GM10847 (cell line): ENCODE measurements around the gene TGM4.

Experiments used
- POLR2A ChIP-seq: IDR thresholded peaks from 2 replicates; pipeline ENCODE4 v1.6.1; 2011; ENCODE audit not compliant: insufficient read length; ENCODE audit errors: extremely low read depth

Gene TGM4

DNA sequence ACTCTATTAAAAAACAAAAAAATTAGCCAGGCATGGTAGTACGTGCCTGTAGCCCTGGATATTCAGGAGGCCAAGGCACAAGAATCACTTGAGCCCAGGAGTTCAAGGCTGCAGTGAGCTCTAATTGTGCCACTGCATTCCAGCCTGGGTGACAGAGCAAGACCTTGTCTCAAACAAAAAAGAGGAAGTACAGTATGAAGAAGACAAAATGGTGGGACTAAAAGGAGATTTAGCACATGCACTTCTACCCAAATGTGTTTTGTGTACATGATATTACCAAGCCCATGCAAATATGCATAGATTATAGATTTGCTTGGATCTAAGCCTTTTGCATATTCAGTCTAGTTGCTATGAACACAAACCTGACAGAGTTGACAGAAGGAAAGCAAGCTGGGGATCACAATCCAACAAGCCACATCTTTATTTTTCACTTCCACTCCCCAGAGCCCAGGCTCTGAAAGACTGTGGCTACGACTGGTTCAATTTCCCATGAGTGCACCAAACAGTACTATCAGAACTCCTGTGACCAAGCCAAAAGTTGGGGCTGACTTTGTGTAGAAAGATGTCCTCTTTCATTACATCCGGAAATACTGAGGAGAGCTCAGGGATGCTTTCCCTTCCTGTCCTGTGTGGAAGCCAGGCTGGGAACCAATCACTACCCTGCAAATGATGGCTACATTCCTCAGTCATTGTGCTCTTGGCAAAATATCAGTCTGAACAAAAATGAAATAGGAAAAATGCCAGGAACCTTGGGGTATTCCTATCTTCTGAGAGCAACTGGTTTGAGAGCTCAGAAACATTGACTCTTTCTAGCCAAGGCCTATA lies 49.4 kb downstream of the TGM4 start:
- no peak for TF ChIP-seq POLR2A

DNA sequence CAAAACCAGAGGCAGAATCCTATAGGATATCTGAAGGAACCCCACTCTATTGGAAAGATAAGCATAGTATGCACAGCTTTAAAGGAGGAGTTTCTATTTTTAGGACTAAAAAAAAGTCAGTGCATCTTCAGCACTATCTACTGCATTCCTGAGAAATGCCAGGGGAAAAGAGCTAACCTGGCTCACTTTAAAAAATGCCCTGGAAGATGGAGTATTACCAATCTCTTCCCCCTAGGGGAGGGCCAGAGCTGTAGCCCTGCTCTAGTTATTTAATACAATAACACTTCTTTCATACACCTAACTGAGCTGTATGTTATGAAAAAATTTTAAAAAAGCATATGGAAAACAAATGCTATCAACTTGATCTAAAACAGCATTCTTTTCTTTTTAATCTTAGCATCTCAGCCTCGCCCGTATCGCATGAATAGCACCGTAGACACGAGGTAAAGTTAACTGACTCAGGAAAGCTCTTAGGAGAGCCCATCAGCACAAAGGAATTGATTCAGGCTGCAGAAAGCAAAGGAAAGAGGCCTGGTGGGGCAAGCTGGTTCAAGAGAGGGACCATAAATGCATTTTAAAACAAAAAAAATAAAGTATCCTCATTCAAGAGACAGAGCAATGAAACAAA lies 50.2 kb downstream of the TGM4 start:
- no peak for TF ChIP-seq POLR2A

GRCh38 chr3:44926172-44926571 lies 51.8 kb downstream of the TGM4 start:
- TF ChIP-seq POLR2A: no peak

DNA sequence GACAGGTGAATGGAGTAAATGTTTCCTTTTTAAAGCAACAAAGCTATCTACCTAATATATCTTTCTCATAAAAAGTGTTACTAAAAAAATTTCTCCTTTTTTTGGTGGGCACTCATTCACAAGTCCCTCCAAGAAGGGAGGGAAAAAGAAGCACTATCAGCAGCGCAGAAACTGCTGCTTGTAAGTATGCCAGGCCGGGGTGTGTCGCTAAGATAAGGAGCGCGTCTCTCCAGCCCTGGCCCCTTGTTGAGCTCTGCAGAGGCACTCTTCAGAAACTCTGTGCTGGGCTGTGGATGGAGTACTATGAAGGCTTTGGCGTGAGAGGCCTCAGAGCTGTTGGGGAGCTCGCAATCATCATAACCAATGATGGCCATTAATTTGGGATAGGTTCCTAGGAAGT lies 52.5 kb downstream of the TGM4 start:
- TF ChIP-seq POLR2A: no peak

DNA sequence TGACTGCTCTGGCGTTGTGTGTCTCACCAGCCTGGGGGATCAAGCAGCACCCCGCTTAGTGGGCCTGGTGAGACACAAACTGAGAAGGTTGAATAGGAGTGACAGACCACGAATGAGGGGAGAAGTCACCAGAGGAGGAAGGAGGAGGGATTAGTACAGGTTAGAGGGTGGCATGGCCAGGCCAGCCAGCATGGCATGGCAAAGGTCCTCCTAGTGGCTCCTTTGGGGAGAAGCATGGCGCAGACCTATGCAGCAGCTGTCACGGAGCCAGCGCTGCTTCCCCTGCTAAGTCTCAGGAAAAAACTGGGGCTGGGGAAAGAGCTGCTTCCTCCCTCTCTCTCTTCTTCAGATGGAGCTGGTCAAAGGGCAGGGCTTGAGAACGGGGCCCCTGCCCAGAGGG lies 53.0 kb downstream of the TGM4 start:
- no peak for TF ChIP-seq POLR2A

- no peak for TF ChIP-seq POLR2A
Observed at GRCh38 chr3:44929782-44930181, 55.4 kb downstream of the TGM4 start.

DNA sequence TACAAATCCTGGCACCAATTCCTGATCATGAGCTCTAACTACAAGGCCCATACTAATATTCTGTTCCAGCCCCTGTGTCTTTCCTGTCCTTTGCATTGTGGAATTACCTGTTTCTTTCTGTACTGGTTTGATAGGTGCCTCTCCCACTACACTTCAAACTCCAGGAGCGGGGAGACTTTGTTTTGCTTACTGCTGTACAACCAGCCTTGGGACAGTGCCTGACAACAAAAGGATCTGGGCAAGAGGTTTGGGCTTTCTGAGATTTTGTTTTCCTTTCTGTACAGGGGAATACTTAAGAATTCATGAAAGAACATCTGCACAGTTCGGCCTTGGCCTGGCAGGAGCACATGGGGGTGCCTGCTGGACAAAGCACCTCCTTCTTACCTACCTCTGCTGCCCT lies 56.5 kb downstream of the TGM4 start:
- no peak for TF ChIP-seq POLR2A

DNA sequence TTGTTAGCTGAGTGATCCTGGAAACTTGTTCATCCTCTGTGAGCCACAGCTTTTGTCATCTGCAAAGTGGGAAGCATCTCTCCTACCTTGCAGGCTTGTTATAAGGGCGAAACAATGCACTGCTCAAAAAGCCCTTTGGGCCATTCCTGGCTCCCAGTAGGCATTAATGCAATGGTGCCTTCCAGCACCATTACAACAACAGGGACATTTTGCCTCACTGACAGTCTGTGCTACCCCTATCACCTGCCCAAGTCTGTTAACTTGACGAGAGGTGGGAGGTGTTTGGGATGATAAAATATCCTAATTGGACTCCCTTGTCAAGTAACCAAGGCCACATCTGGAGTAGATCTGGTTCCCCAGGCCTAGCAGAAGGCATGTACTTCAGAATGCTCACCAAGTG lies 57.4 kb downstream of the TGM4 start:
- no peak for TF ChIP-seq POLR2A

- TF ChIP-seq POLR2A: no peak
Observed at GRCh38 chr3:44932271-44932670, 57.9 kb downstream of the TGM4 start.

DNA sequence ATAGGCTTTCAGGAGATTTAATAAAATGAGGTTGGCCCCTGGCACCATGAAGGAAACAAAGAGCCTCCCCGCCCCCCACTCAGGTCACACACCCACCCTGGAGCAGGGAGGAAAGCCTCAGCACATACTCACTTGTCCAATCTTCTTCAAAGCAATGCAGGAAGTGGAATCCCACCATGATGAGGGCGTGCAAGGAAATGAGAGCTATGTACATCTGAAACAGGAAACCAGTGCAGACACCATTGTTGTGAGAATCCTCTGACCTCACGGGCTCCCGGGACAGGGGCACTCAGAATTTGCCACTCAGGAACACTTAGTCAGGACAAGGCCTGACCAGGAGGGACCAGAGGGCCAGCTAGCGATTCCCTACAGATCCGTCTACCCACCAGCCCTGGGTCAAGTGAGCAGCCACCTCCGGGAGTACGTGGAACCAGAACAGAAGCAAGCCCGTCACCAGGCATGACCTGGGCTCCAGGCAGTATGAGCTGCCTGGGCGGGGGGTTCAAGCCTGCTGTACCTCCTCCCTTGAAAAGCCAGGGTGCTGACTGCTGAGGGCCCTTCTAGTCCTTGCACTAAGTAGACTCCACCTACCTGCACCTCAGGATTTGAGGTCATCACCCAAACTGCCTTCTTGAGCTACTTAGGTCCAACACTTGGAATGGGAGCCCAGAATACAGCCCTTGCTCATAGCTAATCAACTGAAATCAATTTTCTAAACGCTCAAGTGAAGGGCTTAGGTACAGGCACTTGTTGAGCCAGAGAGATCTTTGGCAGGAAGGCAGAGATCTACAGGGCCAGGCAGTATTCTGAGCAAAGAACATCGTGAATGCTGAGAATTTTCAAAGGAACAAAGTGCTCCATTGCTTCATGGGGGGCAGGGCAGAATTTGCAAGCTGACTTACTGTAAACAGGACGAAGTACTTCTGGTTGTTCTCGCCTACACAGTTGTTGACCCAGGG lies 58.9 kb downstream of the TGM4 start:
- no peak for TF ChIP-seq POLR2A

DNA sequence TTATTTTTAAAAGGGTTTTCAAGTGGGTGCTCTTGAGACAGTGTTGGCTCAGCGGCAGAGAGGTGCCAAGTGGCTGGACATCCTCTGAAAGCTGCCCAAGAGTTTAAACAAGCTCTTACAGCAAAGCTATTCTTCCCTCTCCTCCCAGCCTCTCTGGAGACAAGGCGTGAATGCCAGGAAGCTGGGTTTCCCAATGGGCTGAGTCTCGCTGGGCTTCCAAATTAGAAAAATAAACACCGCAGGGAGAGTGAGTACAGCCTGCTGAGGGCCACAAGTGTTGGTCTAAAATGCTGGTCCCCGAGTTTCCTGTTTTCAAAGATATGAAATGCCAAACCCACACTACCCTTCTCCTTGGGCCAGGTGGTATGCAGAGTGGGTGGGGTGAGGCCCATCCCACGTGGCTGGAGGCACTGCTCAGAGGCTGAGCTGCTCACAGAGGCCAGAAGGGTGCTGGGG lies 65.2 kb downstream of the TGM4 start:
- TF ChIP-seq POLR2A: no peak

DNA sequence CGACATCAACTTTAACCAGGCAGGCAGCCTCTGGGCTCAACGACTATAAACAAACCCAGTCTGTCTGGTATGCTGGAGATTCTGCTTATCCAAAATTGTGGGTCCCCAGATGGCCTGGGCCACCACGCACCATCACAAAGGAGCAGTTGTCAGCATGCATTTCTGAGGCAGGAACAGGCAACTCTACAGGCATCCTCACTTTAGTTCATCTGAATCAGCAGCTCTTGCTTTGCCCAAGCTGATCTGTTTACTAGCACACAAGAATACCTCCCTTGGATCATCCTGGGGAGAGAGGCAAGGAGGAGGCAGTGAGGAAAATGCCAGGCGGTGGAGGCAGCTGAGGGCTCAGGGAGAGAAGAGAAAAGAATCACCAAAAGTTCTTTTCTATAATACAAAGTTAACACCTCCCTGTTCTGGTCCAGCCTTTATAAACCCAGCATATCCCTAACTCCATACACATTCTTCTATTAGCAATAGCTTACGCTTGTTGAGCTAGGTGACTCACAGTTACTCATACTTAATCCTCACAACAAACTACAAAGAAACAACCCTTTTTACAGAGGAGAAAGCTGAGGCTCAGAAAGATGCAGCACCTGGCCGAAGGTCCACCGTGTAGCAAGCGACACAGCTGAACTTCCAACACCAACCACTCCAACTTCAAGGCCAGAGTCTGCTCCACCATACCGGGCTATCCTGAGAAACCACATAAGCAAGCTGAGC lies 68.0 kb downstream of the TGM4 start:
- no peak for TF ChIP-seq POLR2A

GRCh38 chr3:44948239-44948638 lies 73.8 kb downstream of the TGM4 start:
- no peak for TF ChIP-seq POLR2A

- TF ChIP-seq POLR2A: no peak
Observed at GRCh38 chr3:44950275-44950734, 75.9 kb downstream of the TGM4 start.

DNA sequence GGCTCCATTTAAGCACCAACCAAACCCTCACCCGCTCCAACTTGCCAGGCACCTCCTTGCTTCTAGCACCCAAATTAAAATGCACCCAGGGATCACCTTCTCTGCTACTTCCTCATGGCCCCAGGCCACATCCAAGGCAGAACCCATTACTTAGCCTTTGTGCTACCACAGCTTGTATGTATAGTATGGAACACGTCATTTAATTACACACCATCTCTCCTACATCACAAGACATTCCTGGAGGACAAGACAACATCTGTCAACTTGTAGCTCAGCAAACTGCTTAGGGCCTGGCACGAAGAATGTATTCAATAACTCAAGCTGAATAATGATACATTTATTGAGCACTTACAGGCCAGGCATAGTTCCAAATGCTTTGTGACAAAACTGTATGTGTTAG lies 78.3 kb downstream of the TGM4 start:
- TF ChIP-seq POLR2A: no peak
